Stimulated activated CD4-positive, alpha-beta T cell treated with anti-CD3 and anti-CD28 coated beads, Interleukin-1b, Interleukin-23, amount 100 ng/mL, for 1 hour (primary cell): ENCODE measurements around the gene UGGT2.
"Not testable (repeated sequence)": the region's sequence is repeated elsewhere in the genome, so short reads cannot be mapped to it uniquely, and the experiment has no call there.

ENCODE experiments used
- DNase-seq, 2 donors: peaks; one replicate each; pipeline ENCODE4 v3.0.0-alpha.2; 2020; ENCODE audit warnings: low read depth in 2 of 2

The UGGT2 gene

DNA sequence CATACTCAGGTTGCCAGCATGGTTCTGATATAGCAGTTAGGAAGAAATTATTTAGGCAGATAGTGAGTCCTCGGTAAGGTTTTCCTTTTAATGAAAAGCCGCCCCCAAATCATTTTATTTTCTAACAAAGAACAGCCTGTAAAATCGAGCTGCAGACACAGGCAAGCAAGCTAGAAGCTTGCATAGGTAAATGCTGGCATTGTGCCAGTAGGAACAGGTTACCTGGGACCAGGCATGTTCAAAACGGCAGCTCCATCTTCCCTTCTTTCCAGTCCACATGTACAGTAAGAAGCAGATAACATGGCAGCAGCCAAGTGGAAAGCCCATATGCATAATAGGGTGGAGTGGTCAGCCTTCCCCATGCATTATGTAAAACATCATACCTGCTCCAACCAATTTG, 71.1 kb downstream of the UGGT2 start:
- no peak for DNase-seq

DNA sequence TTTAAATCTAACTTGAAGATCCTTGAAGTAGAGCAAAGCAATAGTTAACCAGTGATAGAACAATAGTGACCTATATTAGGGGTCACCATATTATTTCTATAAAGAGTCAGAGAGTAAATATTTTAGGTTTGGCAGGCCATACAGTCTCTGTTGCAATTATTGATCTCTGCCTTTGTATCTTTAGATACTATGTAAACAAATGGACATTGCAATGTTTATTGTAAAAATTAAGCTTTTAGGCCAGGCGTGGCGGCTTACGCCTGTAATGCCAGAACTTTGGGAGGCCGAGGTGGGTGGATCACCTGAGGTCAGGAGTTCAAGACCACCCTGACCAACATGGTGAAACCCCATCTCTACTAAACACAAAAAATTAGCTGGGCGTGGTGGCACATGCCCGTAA, 80.5 kb downstream of the UGGT2 start:
- not testable (repeated sequence) for DNase-seq

DNA sequence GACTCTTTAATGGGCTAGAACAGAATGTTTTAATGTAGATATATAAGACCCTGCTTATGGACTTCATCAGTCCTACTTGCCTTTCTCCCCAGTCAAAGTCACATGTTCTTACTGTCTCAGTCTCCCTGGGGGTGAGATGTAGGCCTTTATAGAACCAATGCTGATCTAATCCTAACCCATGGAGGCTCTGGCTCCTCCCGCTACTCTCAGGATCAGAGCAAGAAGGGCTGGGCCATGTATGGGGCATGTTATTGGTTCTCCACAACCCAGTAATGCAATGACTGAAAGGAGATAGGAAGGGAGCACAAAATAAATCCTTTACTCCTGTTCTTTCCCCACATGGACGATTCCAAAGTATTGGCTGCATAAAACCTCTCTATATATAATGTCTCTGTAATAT, 82.3 kb downstream of the UGGT2 start:
- no peak for DNase-seq

- no peak for DNase-seq
These were observed 84.3 kb downstream of the UGGT2 start for GRCh38 chr13:95968906-95969305.

GRCh38 chr13:95957331-95957730, 95.9 kb downstream of the UGGT2 start:
- DNase-seq, result no peak

- no peak for DNase-seq
These were observed 96.5 kb downstream of the UGGT2 start for GRCh38 chr13:95956589-95957148.

- DNase-seq, result no peak
These were observed 97.5 kb downstream of the UGGT2 start for GRCh38 chr13:95955719-95956118.

- DNase-seq, result no peak
These were observed 97.9 kb downstream of the UGGT2 start for GRCh38 chr13:95955255-95955654.

- no peak for DNase-seq
These were observed 98.9 kb downstream of the UGGT2 start for GRCh38 chr13:95954266-95954665.

DNA sequence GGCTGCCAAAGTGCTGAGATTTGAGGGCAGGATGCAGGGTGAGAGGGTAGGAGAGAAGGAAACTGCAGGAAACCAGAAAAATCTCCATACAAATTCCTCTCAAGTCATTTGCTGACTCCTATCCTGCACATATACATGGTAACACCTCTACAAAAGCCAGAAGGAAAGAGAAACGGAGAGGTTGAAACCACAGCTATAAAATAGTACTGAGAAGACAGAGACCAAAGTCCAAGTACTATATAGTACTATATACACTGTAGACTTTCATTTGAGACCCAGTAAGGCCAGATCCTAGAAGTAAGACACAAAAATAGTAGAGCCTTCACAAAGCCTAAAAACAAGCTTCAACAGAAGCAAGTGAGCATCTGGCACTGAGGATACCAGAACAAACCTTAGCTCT, 103.1 kb downstream of the UGGT2 start:
- DNase-seq, result no peak

DNA sequence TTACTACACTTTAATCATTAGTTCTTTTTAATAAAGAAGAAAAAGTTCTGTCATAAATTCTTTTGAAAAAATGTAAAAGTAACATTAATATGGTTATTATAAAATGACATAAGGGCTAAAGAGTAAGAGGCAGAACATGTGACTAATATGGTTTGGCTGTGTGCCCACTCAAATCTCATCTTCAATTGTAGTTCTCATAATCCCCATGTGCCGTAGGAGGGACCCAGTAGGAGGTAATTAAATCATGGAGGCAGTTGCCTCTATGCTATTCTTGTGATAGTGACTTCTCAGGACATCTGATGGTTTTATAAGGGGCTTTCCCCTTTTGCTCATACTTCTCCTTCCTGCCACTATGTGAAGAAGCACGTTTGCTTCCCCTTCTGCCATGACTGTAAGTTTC, 104.5 kb downstream of the UGGT2 start:
- no peak for DNase-seq

GRCh38 chr13:95937714-95938320, 115.4 kb downstream of the UGGT2 start:
- DNase-seq, result no peak

DNA sequence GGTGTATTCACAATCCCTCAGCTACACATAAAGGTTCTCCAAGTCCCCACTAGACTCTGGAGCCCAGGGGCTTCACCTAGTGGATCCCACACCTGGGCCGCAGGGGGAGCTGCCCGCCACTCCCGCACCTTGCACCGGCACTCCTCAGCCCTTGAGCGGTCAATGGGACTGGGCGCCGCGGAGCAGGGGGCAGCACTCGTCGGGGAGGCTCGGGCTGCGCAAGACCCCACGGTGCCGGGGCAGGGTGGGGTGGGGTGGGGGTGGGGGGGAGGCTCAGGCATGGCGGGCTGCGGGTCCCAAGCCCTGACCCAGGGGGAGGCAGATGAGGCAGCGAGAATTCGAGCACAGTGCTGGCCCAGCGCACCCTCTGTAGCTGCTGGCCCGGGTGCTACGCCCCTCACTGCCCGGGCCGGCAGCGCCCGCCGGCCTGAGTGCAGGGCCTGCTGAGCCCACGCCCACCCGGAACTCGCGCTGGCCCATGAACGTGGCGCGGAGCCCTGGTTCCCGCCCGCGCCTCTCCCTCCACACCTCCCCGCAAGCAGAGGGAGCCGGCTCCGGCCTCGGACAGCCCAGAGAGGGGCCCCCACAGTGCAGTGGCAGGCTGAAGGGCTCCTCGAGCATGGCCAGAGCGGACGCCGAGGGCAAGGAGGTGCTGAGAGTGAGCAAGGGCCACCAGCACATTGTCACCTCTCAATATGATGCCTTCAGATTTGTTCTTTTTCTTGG, 121.7 kb downstream of the UGGT2 start:
- no peak for DNase-seq

- DNase-seq, result no peak
These were observed 123.8 kb downstream of the UGGT2 start for GRCh38 chr13:95929430-95929829.

DNA sequence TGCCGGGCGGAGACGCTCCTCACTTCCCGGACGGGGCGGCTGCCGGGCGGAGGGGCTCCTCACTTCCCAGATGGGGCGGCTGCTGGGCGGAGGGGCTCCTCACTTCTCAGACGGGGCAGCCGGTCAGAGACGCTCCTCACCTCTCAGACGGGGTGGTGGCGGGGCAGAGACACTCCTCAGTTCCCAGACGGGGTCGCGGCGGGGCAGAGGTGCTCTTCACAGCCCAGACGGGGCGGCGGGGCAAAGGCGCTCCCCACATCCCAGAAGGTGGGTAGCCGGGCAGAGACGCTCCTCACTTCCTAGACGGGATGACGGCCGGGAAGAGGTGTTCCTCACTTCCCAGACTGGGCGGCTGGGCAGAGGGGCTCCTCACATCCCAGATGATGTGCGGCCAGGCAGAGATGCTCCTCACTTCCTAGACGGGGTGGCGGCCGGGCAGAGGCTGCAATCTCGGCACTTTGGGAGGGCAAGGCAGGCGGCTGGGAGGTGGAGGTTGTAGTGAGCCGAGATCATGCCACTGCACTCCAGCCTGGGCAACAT, 124.8 kb downstream of the UGGT2 start:
- DNase-seq, result not testable (repeated sequence)

DNA sequence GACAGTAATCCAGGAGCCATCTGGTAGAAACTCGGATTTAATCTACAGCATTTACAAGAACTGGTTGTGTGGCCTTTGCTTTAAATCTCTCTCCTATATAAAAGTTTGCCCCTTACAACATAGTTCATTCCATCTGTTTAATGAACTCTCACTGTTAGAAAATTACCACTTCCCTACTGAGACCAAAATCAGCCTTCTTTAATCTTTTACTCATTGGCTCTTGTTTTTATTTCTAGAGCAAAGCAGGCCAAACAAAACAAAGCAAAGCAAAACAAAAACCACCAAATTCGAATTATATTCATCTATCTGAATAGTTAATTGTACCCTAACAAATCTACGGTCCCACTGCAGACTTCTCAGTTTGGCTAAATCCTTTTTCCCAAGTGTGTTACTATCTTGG, 127.0 kb downstream of the UGGT2 start:
- no peak for DNase-seq

- DNase-seq, result no peak
These were observed 128.7 kb downstream of the UGGT2 start for GRCh38 chr13:95924389-95924994.

GRCh38 chr13:95921485-95921884, 131.7 kb downstream of the UGGT2 start:
- DNase-seq, result no peak

- DNase-seq, result no peak
These were observed 132.7 kb downstream of the UGGT2 start for GRCh38 chr13:95920485-95920884.

- DNase-seq, result no peak
These were observed 134.3 kb downstream of the UGGT2 start for GRCh38 chr13:95918860-95919259.

- DNase-seq, result no peak
These were observed 138.2 kb downstream of the UGGT2 start for GRCh38 chr13:95914991-95915501.

DNA sequence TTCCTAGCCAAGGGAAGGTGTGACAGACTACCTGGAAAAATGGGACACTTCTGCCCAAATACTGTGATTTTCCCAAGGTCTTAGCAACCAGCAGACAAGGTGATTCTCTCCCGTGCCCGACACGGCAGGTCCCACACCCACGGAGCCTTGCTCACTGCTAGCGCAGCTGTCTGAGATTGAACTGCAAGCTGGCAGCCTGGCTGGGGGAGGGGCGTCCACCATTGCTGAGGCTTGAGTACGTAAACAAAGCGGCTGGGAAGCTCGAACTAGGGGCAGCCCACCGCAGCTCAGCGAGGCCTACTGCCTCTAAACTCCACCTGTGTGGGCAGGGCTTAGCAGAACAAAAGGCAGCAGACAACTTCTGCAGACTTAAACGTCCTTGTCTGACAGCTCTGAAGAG, 146.2 kb downstream of the UGGT2 start:
- no peak for DNase-seq
